ENCODE results near the gene SEPTIN12. TPM values are rescaled to one million over a fixed set of nuclear protein-coding genes. Genes with fewer than 3 reads are reported as not detected.

Gene SEPTIN12
- total RNA-seq, 5 donors from 2014 or later (not counting 1 experiment from before 2014, with no cell fraction given) = not detected

- Histone ChIP-seq H3K27ac (ENCODE audit: low read length) (no peak overlapping the region), H3K36me3 (ENCODE audit: control insufficient read depth in 2 of 2, extremely low read depth in 1 of 2, insufficient read depth in 1 of 2, low read length in 1 of 2) (peaks cover 0 to 3% of the 10 kb centered on the region in 2 donors), H3K4me1 (ENCODE audit: control insufficient read depth in 1 of 2, extremely low read depth in 1 of 2, insufficient read depth in 2 of 2, low read length in 2 of 2) (peaks cover 0 to 7% of the 10 kb centered on the region in 2 experiments), H3K4me3 (ENCODE audit: control insufficient read depth in 1 of 2, extremely low read depth in 1 of 2, low read length in 1 of 2) (no peak overlapping the region), H3K9me3 (no peaks in the 10 kb centered on the region), H3K27me3 (replicated peaks in 1 of 2; ENCODE audit: control insufficient read depth in 2 of 2, extremely low read depth in 1 of 2, insufficient read depth in 2 of 2, low read length in 1 of 2) (no peaks in the 10 kb centered on the region)
- H3K9me3 Mint-ChIP-seq = no peaks in the 10 kb centered on the region
- POLR2A ChIA-PET = interaction anchor here in 1 of 2 donors (0.5 kb wide), 1 partner anchor 46 kb away, joined by 3 read pairs; no protein-coding TSS in a partner anchor
- no peak for ATAC-seq (replicated peaks in 1 of 4)
- H3K27ac Mint-ChIP-seq = no peak overlapping the region
- H3K27me3 Mint-ChIP-seq = no peaks in the 10 kb centered on the region
- H3K4me3 Mint-ChIP-seq = no peak overlapping the region
- no peaks in the 10 kb centered on the region for H3K36me3 Mint-ChIP-seq
- peaks cover 7% of the 10 kb centered on the region in 3 donors for H3K4me1 Mint-ChIP-seq
- no peak for DNase-seq
- 90% methylated on average over 25 of the region's 30 CpGs for WGBS (ENCODE audit: insufficient coverage)
- CTCF ChIA-PET = no interaction called here
Observed at GRCh38 chr16:4795828-4796572, 7.9 kb upstream of the SEPTIN12 start.

GRCh38 chr16:4795181-4795827, 7.2 kb upstream of the SEPTIN12 start, which contains the start of gene SMIM22:
Gene SMIM22, plus strand, starts transcription at chr16:4795369. Its CDS starts 366 bp downstream, at chr16:4795735.
- WGBS (ENCODE audit: insufficient coverage) = 88% methylated on average over 13 of the region's 14 CpGs
- CTCF ChIA-PET = no interaction called here
- Mint-ChIP-seq H3K4me3 (no peak within 1 kb of the TSS), H3K27ac (no peak within 1 kb of the TSS), H3K27me3 (no peaks in the 10 kb centered on the region), H3K9me3 (no peaks in the 10 kb centered on the region), H3K36me3 (no peaks in the 10 kb centered on the region), H3K4me1 (peaks cover under 1% of the 10 kb centered on the region in 3 donors)
- no peak within 1 kb of the TSS for H3K27ac ChIP-seq (ENCODE audit: low read length)
- POLR2A ChIA-PET = interaction anchor here in 1 of 2 donors (0.5 kb wide), 1 partner anchor 47 kb away, joined by 3 read pairs; no protein-coding TSS in a partner anchor
- peaks cover 0 to 3% of the 10 kb centered on the region in 2 donors for H3K36me3 ChIP-seq (ENCODE audit: control insufficient read depth in 2 of 2, extremely low read depth in 1 of 2, insufficient read depth in 1 of 2, low read length in 1 of 2)
- DNase-seq = no peak
- no peaks in the 10 kb centered on the region for H3K9me3 ChIP-seq
- peaks cover 0 to under 1% of the 10 kb centered on the region in 2 experiments for H3K27me3 ChIP-seq (replicated peaks in 1 of 2; ENCODE audit: control insufficient read depth in 2 of 2, extremely low read depth in 1 of 2, insufficient read depth in 2 of 2, low read length in 1 of 2)
- H3K4me3 ChIP-seq (ENCODE audit: control insufficient read depth in 1 of 2, extremely low read depth in 1 of 2, low read length in 1 of 2) = no peak within 1 kb of the TSS
- peaks cover 0 to under 1% of the 10 kb centered on the region in 2 experiments for H3K4me1 ChIP-seq (ENCODE audit: control insufficient read depth in 1 of 2, extremely low read depth in 1 of 2, insufficient read depth in 2 of 2, low read length in 2 of 2)
- ATAC-seq (replicated peaks in 1 of 4) = no peak

GRCh38 chr16:4792951-4793513, 4.9 kb upstream of the SEPTIN12 start:
- POLR2A ChIA-PET = no interaction called here
- WGBS (ENCODE audit: insufficient coverage) = 83% methylated on average over 2 of the region's 13 CpGs
- no peaks in the 10 kb centered on the region for H3K36me3 ChIP-seq (ENCODE audit: control insufficient read depth in 2 of 2, extremely low read depth in 1 of 2, insufficient read depth in 1 of 2, low read length in 1 of 2)
- H3K4me3 ChIP-seq (ENCODE audit: control insufficient read depth in 1 of 2, extremely low read depth in 1 of 2, low read length in 1 of 2) = no peak overlapping the region
- Mint-ChIP-seq H3K9me3 (no peaks in the 10 kb centered on the region), H3K27me3 (no peaks in the 10 kb centered on the region), H3K4me3 (no peak overlapping the region), H3K27ac (no peak overlapping the region), H3K36me3 (no peaks in the 10 kb centered on the region), H3K4me1 (no peaks in the 10 kb centered on the region)
- no peaks in the 10 kb centered on the region for H3K9me3 ChIP-seq
- DNase-seq (no peak), ATAC-seq (replicated peaks in 1 of 4) (no peak)
- H3K4me1 ChIP-seq (ENCODE audit: control insufficient read depth in 1 of 2, extremely low read depth in 1 of 2, insufficient read depth in 2 of 2, low read length in 2 of 2) = no peaks in the 10 kb centered on the region
- H3K27me3 ChIP-seq (replicated peaks in 1 of 2; ENCODE audit: control insufficient read depth in 2 of 2, extremely low read depth in 1 of 2, insufficient read depth in 2 of 2, low read length in 1 of 2) = peaks cover 0 to 6% of the 10 kb centered on the region in 2 experiments
- H3K27ac ChIP-seq (ENCODE audit: low read length) = no peak overlapping the region
- CTCF ChIA-PET = no interaction called here

- Mint-ChIP-seq H3K4me1 (no peaks in the 10 kb centered on the region), H3K27ac (no peak overlapping the region), H3K9me3 (no peaks in the 10 kb centered on the region), H3K36me3 (no peaks in the 10 kb centered on the region), H3K4me3 (no peak overlapping the region), H3K27me3 (no peaks in the 10 kb centered on the region)
- peaks cover 0 to 6% of the 10 kb centered on the region in 2 experiments for H3K27me3 ChIP-seq (replicated peaks in 1 of 2; ENCODE audit: control insufficient read depth in 2 of 2, extremely low read depth in 1 of 2, insufficient read depth in 2 of 2, low read length in 1 of 2)
- H3K4me1 ChIP-seq (ENCODE audit: control insufficient read depth in 1 of 2, extremely low read depth in 1 of 2, insufficient read depth in 2 of 2, low read length in 2 of 2) = no peaks in the 10 kb centered on the region
- 75% methylated on average over 4 of the region's 10 CpGs for WGBS (ENCODE audit: insufficient coverage)
- ATAC-seq (replicated peaks in 1 of 4) (no peak), DNase-seq (no peak)
- ChIA-PET CTCF (no interaction called here), POLR2A (no interaction called here)
- no peaks in the 10 kb centered on the region for H3K36me3 ChIP-seq (ENCODE audit: control insufficient read depth in 2 of 2, extremely low read depth in 1 of 2, insufficient read depth in 1 of 2, low read length in 1 of 2)
- no peak overlapping the region for H3K27ac ChIP-seq (ENCODE audit: low read length)
- H3K9me3 ChIP-seq = no peaks in the 10 kb centered on the region
- no peak overlapping the region for H3K4me3 ChIP-seq (ENCODE audit: control insufficient read depth in 1 of 2, extremely low read depth in 1 of 2, low read length in 1 of 2)
Observed at GRCh38 chr16:4790871-4791270, 2.7 kb upstream of the SEPTIN12 start.

GRCh38 chr16:4790261-4790660, 2.1 kb upstream of the SEPTIN12 start:
- Mint-ChIP-seq H3K27me3 (no peaks in the 10 kb centered on the region), H3K9me3 (no peaks in the 10 kb centered on the region), H3K36me3 (no peaks in the 10 kb centered on the region), H3K27ac (no peak overlapping the region), H3K4me3 (no peak overlapping the region), H3K4me1 (no peaks in the 10 kb centered on the region)
- no peak for ATAC-seq (replicated peaks in 1 of 4)
- Histone ChIP-seq H3K27me3 (replicated peaks in 1 of 2; ENCODE audit: control insufficient read depth in 2 of 2, extremely low read depth in 1 of 2, insufficient read depth in 2 of 2, low read length in 1 of 2) (peaks cover 0 to 6% of the 10 kb centered on the region in 2 experiments), H3K4me3 (ENCODE audit: control insufficient read depth in 1 of 2, extremely low read depth in 1 of 2, low read length in 1 of 2) (no peak overlapping the region), H3K36me3 (ENCODE audit: control insufficient read depth in 2 of 2, extremely low read depth in 1 of 2, insufficient read depth in 1 of 2, low read length in 1 of 2) (no peaks in the 10 kb centered on the region), H3K27ac (ENCODE audit: low read length) (no peak overlapping the region), H3K4me1 (ENCODE audit: control insufficient read depth in 1 of 2, extremely low read depth in 1 of 2, insufficient read depth in 2 of 2, low read length in 2 of 2) (no peaks in the 10 kb centered on the region), H3K9me3 (no peaks in the 10 kb centered on the region)
- ChIA-PET POLR2A (no interaction called here), CTCF (no interaction called here)
- DNase-seq = no peak
- WGBS (ENCODE audit: insufficient coverage) = 81% methylated on average over 6 of the region's 10 CpGs

GRCh38 chr16:4788910-4789309, 765 bp upstream of the SEPTIN12 start:
- no peaks in the 10 kb centered on the region for H3K36me3 Mint-ChIP-seq
- ATAC-seq (replicated peaks in 1 of 4) = peak in 1 of 4 experiments; percentile 42

More at GRCh38 chr16:4788910-4789309, 765 bp upstream of the SEPTIN12 start:
- Mint-ChIP-seq H3K27ac (no peak overlapping the region), H3K27me3 (peaks cover 0 to 2% of the 10 kb centered on the region in 2 donors), H3K4me3 (no peak overlapping the region), H3K4me1 (no peaks in the 10 kb centered on the region), H3K9me3 (no peaks in the 10 kb centered on the region)
- POLR2A ChIA-PET = interaction anchor here in 1 of 2 donors (0.7 kb wide), 1 partner anchor 78 kb away, joined by 3 read pairs; no protein-coding TSS in a partner anchor
- Histone ChIP-seq H3K27ac (ENCODE audit: low read length) (no peak overlapping the region), H3K9me3 (no peaks in the 10 kb centered on the region), H3K4me1 (ENCODE audit: control insufficient read depth in 1 of 2, extremely low read depth in 1 of 2, insufficient read depth in 2 of 2, low read length in 2 of 2) (no peaks in the 10 kb centered on the region), H3K36me3 (ENCODE audit: control insufficient read depth in 2 of 2, extremely low read depth in 1 of 2, insufficient read depth in 1 of 2, low read length in 1 of 2) (no peaks in the 10 kb centered on the region), H3K4me3 (ENCODE audit: control insufficient read depth in 1 of 2, extremely low read depth in 1 of 2, low read length in 1 of 2) (no peak overlapping the region), H3K27me3 (replicated peaks in 1 of 2; ENCODE audit: control insufficient read depth in 2 of 2, extremely low read depth in 1 of 2, insufficient read depth in 2 of 2, low read length in 1 of 2) (peaks cover 0 to 7% of the 10 kb centered on the region in 2 experiments)
- CTCF ChIA-PET = interaction anchor here in 1 of 2 donors (0.6 kb wide), 1 partner anchor 302 kb away, joined by 4 read pairs; no protein-coding TSS in a partner anchor
- 100% methylated on average over 1 of the region's 7 CpGs for WGBS (ENCODE audit: insufficient coverage)
- DNase-seq = no peak

Data from T-cell (primary cell).